H1 (cell line): Measurements from ENCODE around the gene BCHE. TPM values are rescaled to one million over a fixed set of nuclear protein-coding genes. Genes with fewer than 3 reads are reported as not detected.

Source experiments
- CTCF ChIA-PET: fragments of 300-600 bp; sonication (Branson Sonifier 250); formaldehyde crosslinking; loops from one replicate; lab custom pipeline; 2021; ENCODE audit not compliant: partially characterized antibody; lab: Charles Lee
- POLR2A ChIA-PET: fragments of 300-600 bp; sonication (Branson Sonifier 250); formaldehyde crosslinking; loops from one replicate; lab custom pipeline; 2021; ENCODE audit warnings: inconsistent platforms; ENCODE audit not compliant: partially characterized antibody; lab: Charles Lee
- DNase-seq, 2 experiments: peaks; one replicate each; pipeline versions ENCODE4 v3.0.0 to v3.0.0-alpha.2; 2010 to 2022; ENCODE audit warnings: low spot score in 2 of 2, low read depth in 1 of 2, mixed read lengths in 1 of 2
- FAIRE-seq: peaks from 2 replicates; lab custom pipeline; 2011; peaks lifted over from hg19 to GRCh38; lab: Jason Lieb, UNC
- H2AFZ ChIP-seq: 2 replicates; pipeline ENCODE4 v1.8.1; 2012; ENCODE audit warnings: low read length, inconsistent platforms
- H2AK5ac ChIP-seq: 2 replicates; pipeline ENCODE4 v1.6.1; 2013; ENCODE audit warnings: low read depth, low read length
- H2BK120ac ChIP-seq: replicated peaks from 2 replicates; pipeline ENCODE3; 2013; ENCODE audit warnings: low read depth, low read length, inconsistent platforms
- H2BK12ac ChIP-seq: 2 replicates; pipeline ENCODE4 v1.6.1; 2013; ENCODE audit warnings: low read depth, low read length
- H2BK15ac ChIP-seq: 2 replicates; pipeline ENCODE4 v1.6.1; 2013; ENCODE audit warnings: low read length
- H2BK20ac ChIP-seq: 2 replicates; pipeline ENCODE4 v1.6.1; 2013; ENCODE audit warnings: low read length
- H2BK5ac ChIP-seq: 2 replicates; pipeline ENCODE4 v1.6.1; 2013; ENCODE audit warnings: low read depth, low read length
- H3K14ac ChIP-seq: 2 replicates; pipeline ENCODE4 v1.6.1; 2013; ENCODE audit warnings: inconsistent platforms; ENCODE audit not compliant: insufficient read length
- H3K18ac ChIP-seq: 2 replicates; pipeline ENCODE4 v1.6.1; 2013; ENCODE audit warnings: low read length; ENCODE audit errors: extremely low read depth
- H3K23ac ChIP-seq: 2 replicates; pipeline ENCODE4 v1.6.1; 2013; ENCODE audit warnings: inconsistent platforms; ENCODE audit not compliant: insufficient read length
- H3K23me2 ChIP-seq: 2 replicates; pipeline ENCODE4 v1.6.1; 2013; ENCODE audit warnings: low read depth, low read length
- H3K27ac ChIP-seq: 2 replicates; pipeline ENCODE4 v1.6.1; 2011; ENCODE audit warnings: low read depth, low read length, inconsistent platforms
- H3K27me3 ChIP-seq, 4 experiments: replicated peaks in 1 of 4; 1 replicate in 1 of 4; 2 replicates in 3 of 4; pipeline versions ENCODE4 v1.6.1 to v1.8.1; 2011 to 2013; ENCODE audit warnings: low read length in 3 of 4, mild to moderate bottlenecking in 3 of 4, inconsistent platforms in 2 of 4, mixed read lengths in 2 of 4, moderate library complexity in 1 of 4; ENCODE audit not compliant: control insufficient read depth in 3 of 4, insufficient read depth in 3 of 4; ENCODE audit errors: extremely low read depth in 1 of 4
- H3K36me3 ChIP-seq, 4 experiments: 2 replicates each; pipeline versions ENCODE4 v1.6.1 to v1.8.1; 2011 to 2013; ENCODE audit warnings: mild to moderate bottlenecking in 4 of 4, low read length in 3 of 4, moderate library complexity in 2 of 4, control low read depth in 1 of 4, inconsistent platforms in 1 of 4; ENCODE audit not compliant: insufficient read depth in 4 of 4, control insufficient read depth in 2 of 4
- H3K4ac ChIP-seq: replicated peaks from 2 replicates; pipeline ENCODE3; 2013; ENCODE audit warnings: low read length, low read depth, mixed read lengths, inconsistent platforms; ENCODE audit not compliant: insufficient read length
- H3K4me1 ChIP-seq, 4 experiments: replicated peaks in 1 of 4; 1 replicate in 1 of 4; 2 replicates in 3 of 4; pipeline versions ENCODE4 v1.6.1 to v1.8.1; 2011 to 2013; ENCODE audit warnings: low read length in 3 of 4, inconsistent platforms in 2 of 4, mixed read lengths in 1 of 4; ENCODE audit not compliant: insufficient read depth in 4 of 4, control insufficient read depth in 3 of 4
- H3K4me2 ChIP-seq, 2 experiments: 2 replicates each; pipeline versions ENCODE4 v1.6.1 to v1.8.1; 2011 to 2013; ENCODE audit warnings: low read depth in 2 of 2, low read length in 2 of 2, control low read depth in 1 of 2, inconsistent platforms in 1 of 2, mild to moderate bottlenecking in 1 of 2; ENCODE audit not compliant: insufficient read depth in 1 of 2
- H3K4me3 ChIP-seq, 4 experiments: fragments of 200-600, 300-600 bp in 1 of 4; sonication (generic), shearing (Covaris generic), sonication (Bioruptor Twin) in 1 of 4; 2 replicates each; pipeline versions ENCODE4 v1.5.1 to v1.8.1; 2011 to 2016; ENCODE audit warnings: low read length in 4 of 4, low read depth in 3 of 4, control low read depth in 2 of 4, inconsistent platforms in 2 of 4, mild to moderate bottlenecking in 2 of 4, mixed read lengths in 1 of 4, moderate library complexity in 1 of 4; ENCODE audit not compliant: insufficient read depth in 2 of 4; ENCODE audit errors: extremely low read depth in 1 of 4
- H3K56ac ChIP-seq: replicated peaks from 2 replicates; pipeline ENCODE3; 2013; ENCODE audit warnings: low read depth, mild to moderate bottlenecking, mixed read lengths, low read length, inconsistent platforms; ENCODE audit not compliant: insufficient read length
- H3K79me1 ChIP-seq: 2 replicates; pipeline ENCODE4 v1.6.1; 2013; ENCODE audit warnings: low read depth, low read length, control low read depth
- H3K79me2 ChIP-seq, 2 experiments: 2 replicates each; pipeline versions ENCODE4 v1.6.1 to v1.8.1; 2012 to 2013; ENCODE audit warnings: low read length in 2 of 2, mild to moderate bottlenecking in 2 of 2, inconsistent platforms in 1 of 2; ENCODE audit not compliant: insufficient read depth in 2 of 2, control insufficient read depth in 1 of 2
- H3K9ac ChIP-seq, 4 experiments: replicated peaks in 1 of 4; 1 replicate in 1 of 4; 2 replicates in 3 of 4; pipeline versions ENCODE4 v1.6.1 to v1.8.1; 2011 to 2013; ENCODE audit warnings: low read depth in 3 of 4, low read length in 3 of 4, control low read depth in 2 of 4, mild to moderate bottlenecking in 2 of 4, moderate library complexity in 2 of 4, inconsistent platforms in 1 of 4; ENCODE audit errors: extremely low read depth in 1 of 4
- H3K9me3 ChIP-seq, 2 experiments: 2 replicates each; pipeline versions ENCODE4 v1.6.1 to v1.8.1; 2012 to 2013; ENCODE audit warnings: mild to moderate bottlenecking in 2 of 2, moderate library complexity in 2 of 2, control low read depth in 1 of 2, inconsistent platforms in 1 of 2, low read depth in 1 of 2, low read length in 1 of 2, mixed read lengths in 1 of 2; ENCODE audit not compliant: insufficient read depth in 2 of 2
- H4K20me1 ChIP-seq, 2 experiments: replicated peaks in 1 of 2; 2 replicates each; pipeline versions ENCODE3 to v1.8.1; 2011 to 2013; ENCODE audit warnings: inconsistent platforms in 2 of 2, low read length in 2 of 2, mild to moderate bottlenecking in 1 of 2; ENCODE audit not compliant: insufficient read depth in 2 of 2, control insufficient read depth in 1 of 2
- H4K5ac ChIP-seq: 2 replicates; pipeline ENCODE4 v1.6.1; 2013; ENCODE audit warnings: low read length, low read depth, mixed read lengths, inconsistent platforms; ENCODE audit not compliant: insufficient read length
- H4K8ac ChIP-seq: 2 replicates; pipeline ENCODE4 v1.8.0; 2013; ENCODE audit warnings: mild to moderate bottlenecking, moderate library complexity, low read length, inconsistent platforms; ENCODE audit not compliant: insufficient read depth; ENCODE audit errors: extremely low read depth
- H4K91ac ChIP-seq: replicated peaks from 2 replicates; pipeline ENCODE3; 2013; ENCODE audit warnings: low read length, mixed read lengths, inconsistent platforms; ENCODE audit not compliant: insufficient read length
- CBX5 ChIP-seq: fragments of 300-800, 300-1000 bp; sonication (generic); IDR thresholded peaks from 2 replicates; pipeline ENCODE4 v1.7.1; 2016; ENCODE audit warnings: antibody characterized with exemption, low read length, low read depth
- EGR1 ChIP-seq: IDR thresholded peaks from 2 replicates; pipeline ENCODE4 v1.6.1; 2011; ENCODE audit warnings: low read depth, low read length, borderline replicate concordance
- GTF2F1 ChIP-seq: IDR thresholded peaks from 2 replicates; pipeline ENCODE4 v1.6.1; 2012; ENCODE audit warnings: low read depth, low read length, improper control_type of control experiment, borderline replicate concordance
- KDM1A ChIP-seq: fragments of 200-600, 300-600 bp; sonication (generic); IDR thresholded peaks from 2 replicates; pipeline ENCODE4 v1.7.1; 2016; ENCODE audit warnings: mild to moderate bottlenecking, low read length, borderline replicate concordance
- RAD21 ChIP-seq, 2 experiments: IDR thresholded peaks in 1 of 2; conservative IDR thresholded peaks in 1 of 2; 2 replicates each; pipeline ENCODE4 v1.6.1; 2011; ENCODE audit warnings: low read depth in 2 of 2, low read length in 2 of 2, improper control_type of control experiment in 1 of 2, inconsistent platforms in 1 of 2, mild to moderate bottlenecking in 1 of 2, moderate library complexity in 1 of 2
- SP1 ChIP-seq: IDR thresholded peaks from 2 replicates; pipeline ENCODE4 v1.6.1; 2011; ENCODE audit warnings: low read depth, low read length
- TCF12 ChIP-seq: IDR thresholded peaks from 2 replicates; pipeline ENCODE4 v1.6.1; 2011; ENCODE audit warnings: low read depth, mild to moderate bottlenecking, low read length
- WGBS, 2 experiments: shearing (Covaris generic) in 1 of 2; methylation state at CpG; one replicate each; pipeline versions ENCODE4 v1.1.6 to v1.1.7; 2013 to 2015; ENCODE audit warnings: low lambda C conversion rate in 2 of 2, mixed read lengths in 2 of 2, inconsistent platforms in 1 of 2, low coverage in 1 of 2, missing lambda C conversion rate in 1 of 2; ENCODE audit not compliant: insufficient replicate concordance in 2 of 2, insufficient coverage in 1 of 2, insufficient read length in 1 of 2; ENCODE audit errors: extremely low coverage in 1 of 2, missing lambda C conversion rate in 1 of 2; 5-methylcytosine and 5-hydroxymethylcytosine counted together
- long read RNA-seq, 2 experiments: library from RNA in 1 of 2; library from capped mRNA in 1 of 2; stranded (forward); transcript quantifications; one replicate each; pipeline ENCODE4 v2.0.0, GENCODE V29; 2021; ENCODE audit warnings: inconsistent platforms in 1 of 2
- polyA minus RNA-seq, 3 experiments: library from RNA; depleted of rRNA, polyadenylated mRNA; stranded (reverse); fragments of >200 nt; gene quantifications; 1 replicate in 2 of 3; 2 replicates in 1 of 3; pipeline ENCODE4 v1.2.3, GENCODE V29; 2011
- polyA plus RNA-seq, 7 experiments: library from polyadenylated mRNA; depleted of rRNA in 3 of 7; stranded (reverse) in 5 of 7; unstranded in 2 of 7; fragments of >200 nt in 5 of 7; fragments of 200-250 nt in 2 of 7; gene quantifications; 1 replicate in 5 of 7; 2 replicates in 1 of 7; 4 replicates in 1 of 7; pipeline versions ENCODE4 v1.2.1 to v1.2.3, GENCODE V29; 2011 to 2013; ENCODE audit warnings: missing spikeins in 2 of 7, mixed read lengths in 2 of 7
- total RNA-seq: library from RNA; stranded (reverse); fragmentation: NEBNext Ultra II Directional; extraction: Animal tissue kit (Norgen Biotek cat#: 25700); gene quantifications from 2 replicates; pipeline ENCODE4 v1.2.1, GENCODE V29; 2021
- TF ChIP-seq, protein P1 (sequence below), 3 experiments: IDR thresholded peaks; 1 replicate in 2 of 3; 2 replicates in 1 of 3; pipeline versions ENCODE4 v1.5.1 to v1.6.1; 2011; ENCODE audit warnings: low read length in 3 of 3, mild to moderate bottlenecking in 3 of 3, inconsistent platforms in 2 of 3, low read depth in 1 of 3, moderate library complexity in 1 of 3; ENCODE audit not compliant: insufficient read depth in 1 of 3; ENCODE audit errors: control extremely low read depth in 1 of 3

The BCHE gene
- 1.7 and 1.9 TPM in 2 replicates for total RNA-seq
- polyA plus RNA-seq (2011; rRNA removed) = 0.35 and 0.56 TPM in 2 replicates
- polyA plus RNA-seq (2011; cell fraction: cytosol; rRNA removed) = 0.57 TPM
- polyA plus RNA-seq (2011; cell fraction: nucleus; rRNA removed) = 0.07 TPM
- 0.98 to 1.4 TPM (median 1.2 TPM) in 4 replicates for polyA plus RNA-seq (2012, experiment 1 of 2)
- polyA plus RNA-seq (2012, experiment 2 of 2) = not detected
- 6.1 TPM for polyA plus RNA-seq (2013, experiment 1 of 2)
- 5.9 TPM for polyA plus RNA-seq (2013, experiment 2 of 2)
- polyA minus RNA-seq (2011; rRNA and poly(A)+ RNA removed) = 0.82 and 1.2 TPM in 2 replicates
- 0.59 TPM for polyA minus RNA-seq (2011; cell fraction: cytosol; rRNA and poly(A)+ RNA removed)
- 0.70 TPM for polyA minus RNA-seq (2011; cell fraction: nucleus; rRNA and poly(A)+ RNA removed)
- long read RNA-seq, experiment 1, partial matches to known transcripts = 1 of 3 reads
- long read RNA-seq, experiment 1, other reads (novel, unspliced or antisense) = 1 of 3 reads
- long read RNA-seq, experiment 2 = 0 reads

DNA sequence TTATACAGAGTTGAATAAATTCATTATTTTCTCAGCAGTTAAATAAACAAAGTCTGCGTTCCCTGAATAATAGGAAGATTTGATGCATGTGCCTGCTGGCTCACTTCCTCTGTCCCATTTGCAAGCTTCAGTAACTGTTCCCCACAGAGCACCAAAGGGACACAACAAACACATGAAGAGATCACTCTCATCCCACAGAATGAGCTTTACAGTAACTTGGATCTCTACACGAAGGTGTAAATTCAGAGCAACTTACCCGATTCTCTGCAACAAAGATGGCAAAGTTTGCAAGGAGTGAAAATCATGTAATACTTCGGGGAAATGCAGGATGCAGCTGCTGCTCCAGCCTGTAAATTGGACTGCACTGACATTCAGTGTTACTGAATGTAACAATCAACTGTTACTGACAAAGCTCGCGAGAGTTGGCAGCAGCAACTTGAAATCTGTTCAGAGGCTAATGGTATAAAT is at the start of gene BCHE:
Gene BCHE (minus strand): TSS at position 366 of the 468 bp plus-strand sequence. CDS start 6,390 bp downstream, outside the sequence.
- peak within 1 kb of the TSS in 2 of 4 experiments; percentile 6 to 52; a peak in 3 of 7 replicates for H3K9ac ChIP-seq
- CTCF ChIA-PET = interaction anchor here (0.7 kb wide), 1 partner anchor 30 kb away, joined by 3 read pairs; no protein-coding TSS in a partner anchor
- H2AFZ ChIP-seq = peak within 1 kb of the TSS; percentile 100
- H4K5ac ChIP-seq = no peak within 1 kb of the TSS
- H4K8ac ChIP-seq = no peak within 1 kb of the TSS
- no peak within 1 kb of the TSS for H4K91ac ChIP-seq
- H3K9me3 ChIP-seq = no peaks in the 10 kb centered on the region
- peak within 1 kb of the TSS; percentile 15 to 47 (median 22); a peak in 5 of 8 replicates for H3K4me3 ChIP-seq
- no peak within 1 kb of the TSS for H3K14ac ChIP-seq
- DNase-seq (no peak), FAIRE-seq (peak; percentile 55)
- no peaks in the 10 kb centered on the region for H3K36me3 ChIP-seq
- 46% methylated on average over 6 of the region's 6 CpGs; no CpG with 5 or more reads in 1 of the 2 experiments for WGBS, 2 experiments
- peak within 1 kb of the TSS; percentile 64 for H2BK120ac ChIP-seq
- peaks cover 0 to 4% (median 0%) of the 10 kb centered on the region in 4 experiments; a peak in 2 of 7 replicates for H3K4me1 ChIP-seq
- no peak within 1 kb of the TSS for H3K56ac ChIP-seq
- H3K4ac ChIP-seq = no peak within 1 kb of the TSS
- H2BK15ac ChIP-seq = no peak within 1 kb of the TSS
- H3K79me2 ChIP-seq = no peaks in the 10 kb centered on the region
- POLR2A ChIA-PET = no interaction called here
- no peaks in the 10 kb centered on the region for H3K27me3 ChIP-seq
- no peaks in the 10 kb centered on the region for H3K23me2 ChIP-seq
- H4K20me1 ChIP-seq = no peaks in the 10 kb centered on the region
- H2BK20ac ChIP-seq = no peak within 1 kb of the TSS
- H2BK12ac ChIP-seq = no peak within 1 kb of the TSS
- H3K23ac ChIP-seq = no peak within 1 kb of the TSS
- peak within 1 kb of the TSS; percentile 62 to 67 for H3K4me2 ChIP-seq
- no peak within 1 kb of the TSS for H2BK5ac ChIP-seq
- H3K79me1 ChIP-seq = no peaks in the 10 kb centered on the region
- H3K18ac ChIP-seq = 0 out of 2 replicates have a peak within 1 kb of the TSS, but pooled peaks have one; percentile 38
- no peak within 1 kb of the TSS for H3K27ac ChIP-seq
- H2AK5ac ChIP-seq = no peak within 1 kb of the TSS
- no peak for TF ChIP-seq RAD21 (IDR thresholded peaks at IDR 0.05 in 1 of 2, conservative IDR thresholded peaks at IDR 0.05 in 1 of 2; ENCODE audit: low read depth in 2 of 2, low read length in 2 of 2)
- TF ChIP-seq GTF2F1 = no peak
- TF ChIP-seq CBX5 = no peak
- no peak for TF ChIP-seq TCF12
- TF ChIP-seq EGR1 = no peak
- TF ChIP-seq KDM1A = no peak
- TF ChIP-seq, protein P1, sequence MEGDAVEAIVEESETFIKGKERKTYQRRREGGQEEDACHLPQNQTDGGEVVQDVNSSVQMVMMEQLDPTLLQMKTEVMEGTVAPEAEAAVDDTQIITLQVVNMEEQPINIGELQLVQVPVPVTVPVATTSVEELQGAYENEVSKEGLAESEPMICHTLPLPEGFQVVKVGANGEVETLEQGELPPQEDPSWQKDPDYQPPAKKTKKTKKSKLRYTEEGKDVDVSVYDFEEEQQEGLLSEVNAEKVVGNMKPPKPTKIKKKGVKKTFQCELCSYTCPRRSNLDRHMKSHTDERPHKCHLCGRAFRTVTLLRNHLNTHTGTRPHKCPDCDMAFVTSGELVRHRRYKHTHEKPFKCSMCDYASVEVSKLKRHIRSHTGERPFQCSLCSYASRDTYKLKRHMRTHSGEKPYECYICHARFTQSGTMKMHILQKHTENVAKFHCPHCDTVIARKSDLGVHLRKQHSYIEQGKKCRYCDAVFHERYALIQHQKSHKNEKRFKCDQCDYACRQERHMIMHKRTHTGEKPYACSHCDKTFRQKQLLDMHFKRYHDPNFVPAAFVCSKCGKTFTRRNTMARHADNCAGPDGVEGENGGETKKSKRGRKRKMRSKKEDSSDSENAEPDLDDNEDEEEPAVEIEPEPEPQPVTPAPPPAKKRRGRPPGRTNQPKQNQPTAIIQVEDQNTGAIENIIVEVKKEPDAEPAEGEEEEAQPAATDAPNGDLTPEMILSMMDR (IDR thresholded peaks at IDR 0.05; ENCODE audit: control extremely low read depth in 1 of 3, insufficient read depth in 1 of 3, low read depth in 1 of 3, low read length in 3 of 3) = no peak
- TF ChIP-seq SP1 = no peak
